Measurements from ENCODE around the gene NKRF.

DNA sequence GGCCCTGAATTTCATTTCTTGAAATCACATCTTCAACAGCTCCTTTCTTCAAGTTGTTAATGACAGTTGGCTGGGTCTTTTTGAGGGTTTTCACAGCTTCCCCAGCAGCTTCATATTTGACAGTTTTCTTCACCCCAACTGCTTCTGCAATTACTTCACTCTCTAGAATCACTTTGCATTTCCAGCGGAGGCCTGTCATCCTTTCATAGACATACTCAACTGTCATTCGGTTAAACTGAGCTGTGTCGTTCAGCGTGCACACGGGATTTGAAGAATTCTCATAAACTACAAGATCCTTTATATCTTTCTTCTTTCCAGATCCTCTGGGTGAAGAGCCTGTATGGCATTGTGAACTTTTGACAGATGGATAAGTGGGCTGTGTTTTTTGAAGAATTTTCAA is 16.4 kb downstream of the NKRF start:
- TF ChIP-seq ZNF274 (IDR thresholded peaks at IDR 0.05; ENCODE audit: borderline replicate concordance, low read depth, low read length) (no peak), DPF2 (IDR thresholded peaks at IDR 0.05) (no peak), EZH2 (IDR thresholded peaks at IDR 0.05; ENCODE audit: borderline replicate concordance, low read depth, low read length) (no peak), MYC (IDR thresholded peaks at IDR 0.05; ENCODE audit: low read depth, low read length) (no peak), MYC (CRISPR knock-in tag; IDR thresholded peaks at IDR 0.05; ENCODE audit: borderline replicate concordance, low read depth) (no peak), HDAC2 (IDR thresholded peaks at IDR 0.05) (no peak), ZNF644 (tag; IDR thresholded peaks at IDR 0.05; ENCODE audit: low read depth) (no peak), POLR2A (conservative IDR thresholded peaks at IDR 0.05) (no peak), CBFA2T2 (conservative IDR thresholded peaks at IDR 0.05) (no peak)
- TF ChIP-seq, protein P1, sequence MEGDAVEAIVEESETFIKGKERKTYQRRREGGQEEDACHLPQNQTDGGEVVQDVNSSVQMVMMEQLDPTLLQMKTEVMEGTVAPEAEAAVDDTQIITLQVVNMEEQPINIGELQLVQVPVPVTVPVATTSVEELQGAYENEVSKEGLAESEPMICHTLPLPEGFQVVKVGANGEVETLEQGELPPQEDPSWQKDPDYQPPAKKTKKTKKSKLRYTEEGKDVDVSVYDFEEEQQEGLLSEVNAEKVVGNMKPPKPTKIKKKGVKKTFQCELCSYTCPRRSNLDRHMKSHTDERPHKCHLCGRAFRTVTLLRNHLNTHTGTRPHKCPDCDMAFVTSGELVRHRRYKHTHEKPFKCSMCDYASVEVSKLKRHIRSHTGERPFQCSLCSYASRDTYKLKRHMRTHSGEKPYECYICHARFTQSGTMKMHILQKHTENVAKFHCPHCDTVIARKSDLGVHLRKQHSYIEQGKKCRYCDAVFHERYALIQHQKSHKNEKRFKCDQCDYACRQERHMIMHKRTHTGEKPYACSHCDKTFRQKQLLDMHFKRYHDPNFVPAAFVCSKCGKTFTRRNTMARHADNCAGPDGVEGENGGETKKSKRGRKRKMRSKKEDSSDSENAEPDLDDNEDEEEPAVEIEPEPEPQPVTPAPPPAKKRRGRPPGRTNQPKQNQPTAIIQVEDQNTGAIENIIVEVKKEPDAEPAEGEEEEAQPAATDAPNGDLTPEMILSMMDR (IDR thresholded peaks at IDR 0.05 in 2 of 3, conservative IDR thresholded peaks at IDR 0.05 in 1 of 3; ENCODE audit: insufficient read depth in 2 of 3, low read depth in 1 of 3, low read length in 3 of 3): no peak
- TF ChIP-seq, protein P2, sequence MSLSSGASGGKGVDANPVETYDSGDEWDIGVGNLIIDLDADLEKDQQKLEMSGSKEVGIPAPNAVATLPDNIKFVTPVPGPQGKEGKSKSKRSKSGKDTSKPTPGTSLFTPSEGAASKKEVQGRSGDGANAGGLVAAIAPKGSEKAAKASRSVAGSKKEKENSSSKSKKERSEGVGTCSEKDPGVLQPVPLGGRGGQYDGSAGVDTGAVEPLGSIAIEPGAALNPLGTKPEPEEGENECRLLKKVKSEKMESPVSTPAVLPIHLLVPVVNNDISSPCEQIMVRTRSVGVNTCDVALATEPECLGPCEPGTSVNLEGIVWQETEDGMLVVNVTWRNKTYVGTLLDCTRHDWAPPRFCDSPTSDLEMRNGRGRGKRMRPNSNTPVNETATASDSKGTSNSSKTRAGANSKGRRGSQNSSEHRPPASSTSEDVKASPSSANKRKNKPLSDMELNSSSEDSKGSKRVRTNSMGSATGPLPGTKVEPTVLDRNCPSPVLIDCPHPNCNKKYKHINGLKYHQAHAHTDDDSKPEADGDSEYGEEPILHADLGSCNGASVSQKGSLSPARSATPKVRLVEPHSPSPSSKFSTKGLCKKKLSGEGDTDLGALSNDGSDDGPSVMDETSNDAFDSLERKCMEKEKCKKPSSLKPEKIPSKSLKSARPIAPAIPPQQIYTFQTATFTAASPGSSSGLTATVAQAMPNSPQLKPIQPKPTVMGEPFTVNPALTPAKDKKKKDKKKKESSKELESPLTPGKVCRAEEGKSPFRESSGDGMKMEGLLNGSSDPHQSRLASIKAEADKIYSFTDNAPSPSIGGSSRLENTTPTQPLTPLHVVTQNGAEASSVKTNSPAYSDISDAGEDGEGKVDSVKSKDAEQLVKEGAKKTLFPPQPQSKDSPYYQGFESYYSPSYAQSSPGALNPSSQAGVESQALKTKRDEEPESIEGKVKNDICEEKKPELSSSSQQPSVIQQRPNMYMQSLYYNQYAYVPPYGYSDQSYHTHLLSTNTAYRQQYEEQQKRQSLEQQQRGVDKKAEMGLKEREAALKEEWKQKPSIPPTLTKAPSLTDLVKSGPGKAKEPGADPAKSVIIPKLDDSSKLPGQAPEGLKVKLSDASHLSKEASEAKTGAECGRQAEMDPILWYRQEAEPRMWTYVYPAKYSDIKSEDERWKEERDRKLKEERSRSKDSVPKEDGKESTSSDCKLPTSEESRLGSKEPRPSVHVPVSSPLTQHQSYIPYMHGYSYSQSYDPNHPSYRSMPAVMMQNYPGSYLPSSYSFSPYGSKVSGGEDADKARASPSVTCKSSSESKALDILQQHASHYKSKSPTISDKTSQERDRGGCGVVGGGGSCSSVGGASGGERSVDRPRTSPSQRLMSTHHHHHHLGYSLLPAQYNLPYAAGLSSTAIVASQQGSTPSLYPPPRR (CRISPR knock-in tag; IDR thresholded peaks at IDR 0.05; ENCODE audit: borderline replicate concordance): no peak
- TF ChIP-seq, protein P3, sequence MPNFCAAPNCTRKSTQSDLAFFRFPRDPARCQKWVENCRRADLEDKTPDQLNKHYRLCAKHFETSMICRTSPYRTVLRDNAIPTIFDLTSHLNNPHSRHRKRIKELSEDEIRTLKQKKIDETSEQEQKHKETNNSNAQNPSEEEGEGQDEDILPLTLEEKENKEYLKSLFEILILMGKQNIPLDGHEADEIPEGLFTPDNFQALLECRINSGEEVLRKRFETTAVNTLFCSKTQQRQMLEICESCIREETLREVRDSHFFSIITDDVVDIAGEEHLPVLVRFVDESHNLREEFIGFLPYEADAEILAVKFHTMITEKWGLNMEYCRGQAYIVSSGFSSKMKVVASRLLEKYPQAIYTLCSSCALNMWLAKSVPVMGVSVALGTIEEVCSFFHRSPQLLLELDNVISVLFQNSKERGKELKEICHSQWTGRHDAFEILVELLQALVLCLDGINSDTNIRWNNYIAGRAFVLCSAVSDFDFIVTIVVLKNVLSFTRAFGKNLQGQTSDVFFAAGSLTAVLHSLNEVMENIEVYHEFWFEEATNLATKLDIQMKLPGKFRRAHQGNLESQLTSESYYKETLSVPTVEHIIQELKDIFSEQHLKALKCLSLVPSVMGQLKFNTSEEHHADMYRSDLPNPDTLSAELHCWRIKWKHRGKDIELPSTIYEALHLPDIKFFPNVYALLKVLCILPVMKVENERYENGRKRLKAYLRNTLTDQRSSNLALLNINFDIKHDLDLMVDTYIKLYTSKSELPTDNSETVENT (CRISPR knock-in tag; IDR thresholded peaks at IDR 0.05): no peak
- TF ChIP-seq, protein P4, sequence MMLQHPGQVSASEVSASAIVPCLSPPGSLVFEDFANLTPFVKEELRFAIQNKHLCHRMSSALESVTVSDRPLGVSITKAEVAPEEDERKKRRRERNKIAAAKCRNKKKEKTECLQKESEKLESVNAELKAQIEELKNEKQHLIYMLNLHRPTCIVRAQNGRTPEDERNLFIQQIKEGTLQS (IDR thresholded peaks at IDR 0.05): no peak
- TF ChIP-seq, protein P4 (CRISPR knock-in tag; conservative IDR thresholded peaks at IDR 0.05): no peak
